ENCODE results near the gene PPP2R3B. TPM values are rescaled to one million over a fixed set of nuclear protein-coding genes. Genes with fewer than 3 reads are reported as not detected.

PPP2R3B gene
- total RNA-seq, 1 donor from 2014 or later = 36.1 TPM

DNA sequence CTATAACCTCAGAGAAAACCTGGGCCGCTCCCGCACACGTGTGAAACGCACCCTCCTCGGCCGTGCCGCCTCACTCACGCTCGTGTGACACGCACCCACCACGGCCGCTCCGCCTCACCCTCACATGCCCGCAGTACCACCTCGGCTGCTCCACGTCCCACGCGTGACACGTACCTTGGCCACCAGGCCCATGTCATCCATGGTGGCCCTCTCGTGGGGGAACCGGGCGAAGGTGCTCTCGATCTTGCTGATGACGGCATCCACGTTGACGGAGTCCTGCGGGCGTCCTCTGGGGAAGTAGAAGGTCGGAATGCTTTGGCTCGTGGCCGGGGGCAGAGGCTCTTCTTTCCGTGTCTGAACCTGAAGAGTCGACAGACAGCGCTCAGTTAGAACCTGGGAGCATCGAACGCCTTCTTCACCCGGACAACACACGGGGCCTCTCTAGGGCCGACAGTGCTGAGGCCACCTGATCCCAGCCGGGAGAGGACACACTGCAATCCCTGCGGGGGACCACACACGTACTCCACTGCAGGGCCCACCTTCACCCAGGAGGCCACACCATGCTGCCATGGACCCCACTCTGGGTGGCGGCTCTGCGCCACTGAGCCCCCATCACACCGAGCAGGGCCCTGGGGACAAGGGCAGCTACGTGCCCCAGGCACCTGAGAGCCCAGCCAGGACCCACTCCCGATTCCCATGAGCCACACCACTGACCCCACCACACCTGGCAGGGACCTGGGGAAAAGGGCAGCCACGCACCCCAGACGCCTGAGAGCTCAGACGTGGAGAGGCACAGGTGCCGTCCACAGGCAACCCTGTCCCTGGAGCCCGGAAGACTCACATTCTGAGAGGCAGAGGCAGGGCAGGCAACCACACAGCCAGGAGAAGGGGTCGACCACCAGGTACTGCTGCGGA, 25.2 kb downstream of the PPP2R3B start:
- H3K36me3 Mint-ChIP-seq (ENCODE audit: unreplicated experiment) = peaks cover 26% of the 10 kb centered on the region
- no peak for TF ChIP-seq CTCF (IDR thresholded peaks at IDR 0.05; ENCODE audit: partially characterized antibody, unreplicated experiment)
- no peak overlapping the region for H3K4me3 Mint-ChIP-seq (ENCODE audit: unreplicated experiment)
- DNase-seq = peak; percentile 8
- no peaks in the 10 kb centered on the region for H3K4me1 Mint-ChIP-seq (ENCODE audit: low read depth, unreplicated experiment)
- H3K27ac Mint-ChIP-seq (ENCODE audit: unreplicated experiment) = no peak overlapping the region
- H3K27me3 Mint-ChIP-seq (ENCODE audit: unreplicated experiment) = peaks cover 13% of the 10 kb centered on the region
- H3K9me3 Mint-ChIP-seq (ENCODE audit: unreplicated experiment) = peaks cover 15% of the 10 kb centered on the region

- Mint-ChIP-seq H3K4me3 (ENCODE audit: unreplicated experiment) (no peak overlapping the region), H3K36me3 (ENCODE audit: unreplicated experiment) (peaks cover 26% of the 10 kb centered on the region), H3K9me3 (ENCODE audit: unreplicated experiment) (peaks cover 15% of the 10 kb centered on the region), H3K4me1 (ENCODE audit: low read depth, unreplicated experiment) (no peaks in the 10 kb centered on the region), H3K27me3 (ENCODE audit: unreplicated experiment) (peaks cover 13% of the 10 kb centered on the region), H3K27ac (ENCODE audit: unreplicated experiment) (no peak overlapping the region)
- TF ChIP-seq CTCF (IDR thresholded peaks at IDR 0.05; ENCODE audit: partially characterized antibody, unreplicated experiment) = no peak
- DNase-seq = peak; percentile 4
These were observed 26.1 kb downstream of the PPP2R3B start for GRCh38 chrX:360496-361150.

DNA sequence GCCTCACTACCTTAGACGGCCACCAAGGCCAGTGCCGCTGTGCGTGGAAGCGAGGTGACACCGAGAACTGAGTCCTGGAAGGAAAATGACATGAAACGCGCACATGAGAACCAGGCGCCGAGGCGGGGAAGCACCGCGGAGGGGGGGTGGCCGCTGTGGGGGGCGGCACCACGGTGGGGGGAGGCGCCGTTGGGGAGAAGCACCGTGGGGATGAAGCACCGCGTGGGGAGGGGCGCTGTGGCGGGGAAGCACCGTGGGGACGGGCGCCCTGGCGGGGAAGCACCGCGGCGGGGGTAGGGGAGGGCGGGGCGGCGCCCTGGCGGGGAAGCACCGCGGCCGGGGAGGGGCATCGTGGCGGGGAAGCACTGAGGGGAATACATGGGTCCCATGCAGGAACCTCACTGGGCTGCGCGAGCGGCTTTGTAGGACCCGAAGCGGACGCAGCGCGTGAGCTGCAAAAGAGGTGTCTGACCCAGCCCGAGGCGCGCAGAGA, 28.0 kb downstream of the PPP2R3B start:
- DNase-seq = peak; percentile 23
- peaks cover 25% of the 10 kb centered on the region for H3K36me3 Mint-ChIP-seq (ENCODE audit: unreplicated experiment)
- TF ChIP-seq CTCF (IDR thresholded peaks at IDR 0.05; ENCODE audit: partially characterized antibody, unreplicated experiment) = no peak
- H3K9me3 Mint-ChIP-seq (ENCODE audit: unreplicated experiment) = peaks cover 18% of the 10 kb centered on the region
- H3K4me3 Mint-ChIP-seq (ENCODE audit: unreplicated experiment) = no peak overlapping the region
- H3K4me1 Mint-ChIP-seq (ENCODE audit: low read depth, unreplicated experiment) = no peaks in the 10 kb centered on the region
- no peak overlapping the region for H3K27ac Mint-ChIP-seq (ENCODE audit: unreplicated experiment)
- H3K27me3 Mint-ChIP-seq (ENCODE audit: unreplicated experiment) = peaks cover 13% of the 10 kb centered on the region

DNA sequence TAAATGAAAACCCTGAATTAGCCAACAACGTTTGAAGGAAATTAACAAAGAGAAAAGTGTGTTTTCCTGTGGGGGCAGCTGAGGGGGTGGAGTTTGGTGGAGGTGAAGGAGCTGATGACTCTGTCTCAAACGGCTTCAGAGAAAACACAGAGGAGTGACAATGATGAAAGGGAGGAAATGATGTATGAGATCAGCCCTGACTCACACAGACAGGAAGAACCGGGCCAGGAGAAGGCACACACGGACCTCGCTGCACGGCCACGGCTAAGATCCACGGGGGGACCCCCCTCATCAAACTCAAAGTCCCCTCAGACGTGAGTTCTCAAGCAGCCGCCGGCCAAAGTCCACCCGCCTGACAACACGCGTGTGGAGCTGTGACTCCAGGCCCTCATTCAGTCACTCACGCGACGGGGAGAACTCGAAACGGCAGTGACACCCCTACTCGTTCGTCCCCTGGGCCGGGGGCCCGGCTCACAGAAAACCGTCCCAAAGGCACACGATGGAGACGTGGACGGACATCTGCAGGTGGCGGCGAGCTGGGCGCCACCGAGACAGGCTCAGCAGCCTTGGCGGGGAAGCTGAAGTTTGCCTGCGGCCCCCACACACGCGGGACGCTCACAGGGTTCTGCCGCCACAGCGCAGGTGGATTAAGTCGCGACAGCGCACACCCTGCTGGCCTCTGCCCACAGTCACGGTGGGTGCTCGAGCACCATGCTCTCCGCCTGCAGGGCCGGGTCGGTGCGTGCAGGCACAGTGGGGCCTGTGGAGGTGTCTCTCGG, 28.8 kb downstream of the PPP2R3B start:
- TF ChIP-seq CTCF (IDR thresholded peaks at IDR 0.05; ENCODE audit: partially characterized antibody, unreplicated experiment) = no peak
- H3K27me3 Mint-ChIP-seq (ENCODE audit: unreplicated experiment) = peaks cover 5% of the 10 kb centered on the region
- DNase-seq = no peak
- no peak overlapping the region for H3K4me3 Mint-ChIP-seq (ENCODE audit: unreplicated experiment)
- H3K9me3 Mint-ChIP-seq (ENCODE audit: unreplicated experiment) = peaks cover 15% of the 10 kb centered on the region
- no peaks in the 10 kb centered on the region for H3K4me1 Mint-ChIP-seq (ENCODE audit: low read depth, unreplicated experiment)
- H3K36me3 Mint-ChIP-seq (ENCODE audit: unreplicated experiment) = peaks cover 17% of the 10 kb centered on the region
- no peak overlapping the region for H3K27ac Mint-ChIP-seq (ENCODE audit: unreplicated experiment)
